NB4 (cell line): ENCODE measurements around the gene HMCN2.

Source experiments
- CTCF ChIP-seq: IDR thresholded peaks from one replicate; pipeline ENCODE4 v1.5.1; 2012; ENCODE audit warnings: low read depth, low read length
- MAX ChIP-seq: IDR thresholded peaks from 2 replicates; pipeline ENCODE4 v1.6.1; 2011; ENCODE audit warnings: low read depth, low read length
- MYC ChIP-seq: IDR thresholded peaks from 2 replicates; pipeline ENCODE4 v1.6.1; 2011; ENCODE audit warnings: low read depth, low read length
- POLR2A ChIP-seq: IDR thresholded peaks from 2 replicates; pipeline ENCODE4 v1.6.1; 2011; ENCODE audit warnings: mild to moderate bottlenecking; ENCODE audit not compliant: insufficient read length; ENCODE audit errors: extremely low read depth

GRCh38 chr9:130363755-130364404, 98.3 kb downstream of the HMCN2 start:
- TF ChIP-seq CTCF (no peak), MAX (no peak), POLR2A (no peak), MYC (no peak)
